ENCODE measurements around the gene MLXIP. TPM values are rescaled to one million over a fixed set of nuclear protein-coding genes. Genes with fewer than 3 reads are reported as not detected.
"Not testable (repeated sequence)": the region's sequence is repeated elsewhere in the genome, so short reads cannot be mapped to it uniquely, and the experiment has no call there.

MLXIP gene
- total and polyA plus RNA-seq, 7 donors, result 50.9 to 184 (median 114) TPM

GRCh38 chr12:122107261-122107660 is 28.7 kb downstream of the MLXIP start:
- ATAC-seq, result peak in 3 of 4 donors; percentile 28 to 40 (median 38)
- Histone ChIP-seq H3K4me3 (no peak overlapping the region), H3K27me3 (ENCODE audit: insufficient read depth in 3 of 3, low read length in 2 of 3) (no peaks in the 10 kb centered on the region), H3K27ac (peak overlapping the region; percentile 97), H3K4me1 (peaks cover 62% of the 10 kb centered on the region), H3K36me3 (ENCODE audit: insufficient read depth in 1 of 2, low read depth in 1 of 2) (peaks cover 0 to 3% of the 10 kb centered on the region in 2 donors), H3K9me3 (no peaks in the 10 kb centered on the region)
- DNase-seq, result no peak
- TF ChIP-seq, protein P1, sequence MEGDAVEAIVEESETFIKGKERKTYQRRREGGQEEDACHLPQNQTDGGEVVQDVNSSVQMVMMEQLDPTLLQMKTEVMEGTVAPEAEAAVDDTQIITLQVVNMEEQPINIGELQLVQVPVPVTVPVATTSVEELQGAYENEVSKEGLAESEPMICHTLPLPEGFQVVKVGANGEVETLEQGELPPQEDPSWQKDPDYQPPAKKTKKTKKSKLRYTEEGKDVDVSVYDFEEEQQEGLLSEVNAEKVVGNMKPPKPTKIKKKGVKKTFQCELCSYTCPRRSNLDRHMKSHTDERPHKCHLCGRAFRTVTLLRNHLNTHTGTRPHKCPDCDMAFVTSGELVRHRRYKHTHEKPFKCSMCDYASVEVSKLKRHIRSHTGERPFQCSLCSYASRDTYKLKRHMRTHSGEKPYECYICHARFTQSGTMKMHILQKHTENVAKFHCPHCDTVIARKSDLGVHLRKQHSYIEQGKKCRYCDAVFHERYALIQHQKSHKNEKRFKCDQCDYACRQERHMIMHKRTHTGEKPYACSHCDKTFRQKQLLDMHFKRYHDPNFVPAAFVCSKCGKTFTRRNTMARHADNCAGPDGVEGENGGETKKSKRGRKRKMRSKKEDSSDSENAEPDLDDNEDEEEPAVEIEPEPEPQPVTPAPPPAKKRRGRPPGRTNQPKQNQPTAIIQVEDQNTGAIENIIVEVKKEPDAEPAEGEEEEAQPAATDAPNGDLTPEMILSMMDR (IDR thresholded peaks at IDR 0.05), result no peak
- 42 to 56% (median 46%) methylated on average over 6 of the region's 6 CpGs for WGBS, 3 donors
- intact Hi-C loops (cut with DNase I), result no loop called here

GRCh38 chr12:122111089-122111641 is 32.6 kb downstream of the MLXIP start:
- Histone ChIP-seq H3K9me3 (no peaks in the 10 kb centered on the region), H3K36me3 (ENCODE audit: insufficient read depth in 1 of 2, low read depth in 1 of 2) (peaks cover 2% of the 10 kb centered on the region in 2 donors), H3K4me1 (peaks cover 64% of the 10 kb centered on the region), H3K4me3 (peak overlapping the region; percentile 9), H3K27me3 (ENCODE audit: insufficient read depth in 3 of 3, low read length in 2 of 3) (no peaks in the 10 kb centered on the region), H3K27ac (peak overlapping the region; percentile 84)
- WGBS, 3 donors, result 24 to 44% (median 29%) methylated on average over 2 of the region's 2 CpGs
- no peak for DNase-seq
- intact Hi-C loops (cut with DNase I), result no loop called here
- TF ChIP-seq, protein P1 (IDR thresholded peaks at IDR 0.05), result no peak
- peak; percentile 77 to 86 (median 81) for ATAC-seq

GRCh38 chr12:122116707-122117535 is 38.4 kb downstream of the MLXIP start:
- ATAC-seq (peak; percentile 60 to 73 (median 68)), DNase-seq (no peak)
- 46 to 74% (median 55%) methylated on average over 16 of the region's 16 CpGs for WGBS, 3 donors
- no peaks in the 10 kb centered on the region for H3K27me3 ChIP-seq (ENCODE audit: insufficient read depth in 3 of 3, low read length in 2 of 3)
- intact Hi-C loops (cut with DNase I), result loop anchor here in 1 of 2 donors (5.0 kb wide), 1 partner anchor 35 kb away; no protein-coding TSS in a partner anchor
- no peak overlapping the region for H3K4me3 ChIP-seq
- H3K4me1 ChIP-seq, result peaks cover 60% of the 10 kb centered on the region
- H3K36me3 ChIP-seq (ENCODE audit: insufficient read depth in 1 of 2, low read depth in 1 of 2), result peaks cover 2 to 5% of the 10 kb centered on the region in 2 donors
- peak overlapping the region; percentile 84 for H3K27ac ChIP-seq
- TF ChIP-seq, protein P1 (IDR thresholded peaks at IDR 0.05), result no peak
- no peaks in the 10 kb centered on the region for H3K9me3 ChIP-seq

DNA sequence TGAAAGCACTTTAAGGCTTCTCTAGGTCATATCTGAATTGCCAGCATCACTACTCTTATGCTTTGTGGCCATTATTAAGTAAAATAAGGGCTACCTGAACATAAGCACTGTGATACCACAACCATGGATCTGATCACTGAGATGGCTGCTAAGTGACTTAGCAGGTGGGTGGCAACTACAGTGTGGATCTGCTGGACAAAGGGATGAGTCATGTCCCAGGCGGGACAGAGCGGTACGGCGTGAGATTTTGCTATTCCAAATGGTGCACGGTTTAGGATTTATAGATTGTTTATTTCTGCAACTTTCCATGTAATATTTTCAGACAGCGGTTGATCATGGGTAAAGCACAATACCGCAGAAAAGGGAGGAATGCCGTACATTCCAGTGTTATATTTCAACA is 39.4 kb downstream of the MLXIP start:
- intact Hi-C loops (cut with DNase I), result loop anchor here in 1 of 2 donors (5.0 kb wide), 1 partner anchor 36 kb away; no protein-coding TSS in a partner anchor
- Histone ChIP-seq H3K4me1 (peaks cover 64% of the 10 kb centered on the region), H3K36me3 (ENCODE audit: insufficient read depth in 1 of 2, low read depth in 1 of 2) (peaks cover 2 to 5% of the 10 kb centered on the region in 2 donors), H3K27me3 (ENCODE audit: insufficient read depth in 3 of 3, low read length in 2 of 3) (no peaks in the 10 kb centered on the region), H3K9me3 (no peaks in the 10 kb centered on the region), H3K4me3 (no peak overlapping the region), H3K27ac (peak overlapping the region; percentile 84)
- DNase-seq (no peak), ATAC-seq (peak; percentile 47 to 62 (median 60))
- TF ChIP-seq, protein P1 (IDR thresholded peaks at IDR 0.05), result no peak
- WGBS, 3 donors, result 53 to 84% (median 61%) methylated on average over 8 of the region's 8 CpGs

DNA sequence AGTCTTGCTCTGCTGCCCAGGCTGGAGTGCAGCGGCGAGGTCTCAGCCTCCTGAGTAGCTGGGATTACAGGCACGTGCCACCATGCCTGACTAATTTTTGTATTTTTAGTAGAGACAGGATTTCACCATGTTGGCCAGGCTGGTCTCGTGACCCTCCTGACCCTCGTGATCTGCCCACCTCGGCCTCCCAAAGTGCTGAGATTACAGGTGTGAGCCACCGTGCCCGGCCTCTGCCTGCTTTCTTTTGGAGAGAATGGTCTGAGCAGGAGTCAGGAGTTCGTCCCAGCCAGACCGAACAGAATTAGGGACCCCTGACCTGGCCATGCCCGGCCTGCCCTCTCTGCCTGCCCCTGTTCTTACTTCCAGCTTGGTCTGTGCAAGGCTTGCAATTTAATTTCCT is 42.8 kb downstream of the MLXIP start:
- WGBS, 3 donors, result 48 to 85% (median 54%) methylated on average over 11 of the region's 11 CpGs
- H3K27ac ChIP-seq, result peak overlapping the region; percentile 75
- peaks cover 69% of the 10 kb centered on the region for H3K4me1 ChIP-seq
- H3K27me3 ChIP-seq (ENCODE audit: insufficient read depth in 3 of 3, low read length in 2 of 3); H3K9me3 ChIP-seq; H3K36me3 ChIP-seq (ENCODE audit: insufficient read depth in 1 of 2, low read depth in 1 of 2); H3K4me3 ChIP-seq; ATAC-seq; DNase-seq: not testable (repeated sequence)
- intact Hi-C loops (cut with DNase I), result loop anchor here in 1 of 2 donors (5.0 kb wide), 1 partner anchor 39 kb away; no protein-coding TSS in a partner anchor

Measured in psoas muscle (tissue), 8 donors.